ENCODE data around the gene FAM83D.

Gene FAM83D

GRCh38 chr20:38962044-38962927 is 36.1 kb downstream of the FAM83D start, which contains the start of gene DHX35:
TSS of gene DHX35 (plus strand) at chr20:38962344. CDS start at chr20:38962368, 24 bp downstream.
- FAIRE-seq = peak; percentile 99
- DNase-seq (ENCODE audit: insufficient read length, low spot score) = peak; percentile 100

- FAIRE-seq = no peak
- DNase-seq (ENCODE audit: insufficient read length, low spot score) = no peak
Measured at GRCh38 chr20:38962928-38963401, 36.7 kb downstream of the FAM83D start.

- DNase-seq (ENCODE audit: insufficient read length, low spot score) (no peak), FAIRE-seq (no peak)
Measured at GRCh38 chr20:38963745-38964144, 37.5 kb downstream of the FAM83D start.

- no peak for FAIRE-seq
Measured at GRCh38 chr20:38965264-38965663, 39.0 kb downstream of the FAM83D start.

GRCh38 chr20:38968090-38968489 is 41.9 kb downstream of the FAM83D start:
- FAIRE-seq = peak; percentile 77

More at GRCh38 chr20:38965264-38965663, 39.0 kb downstream of the FAM83D start:
- DNase-seq (ENCODE audit: insufficient read length, low spot score) = no peak

GRCh38 chr20:38969708-38970107 is 43.5 kb downstream of the FAM83D start:
- FAIRE-seq = peak; percentile 69
- no peak for DNase-seq (ENCODE audit: insufficient read length, low spot score)

More at GRCh38 chr20:38968090-38968489, 41.9 kb downstream of the FAM83D start:
- no peak for DNase-seq (ENCODE audit: insufficient read length, low spot score)

- DNase-seq (ENCODE audit: insufficient read length, low spot score) (peak; percentile 38), FAIRE-seq (no peak)
Measured at GRCh38 chr20:38970302-38970701, 44.1 kb downstream of the FAM83D start.

GRCh38 chr20:38973107-38973506 is 46.9 kb downstream of the FAM83D start:
- DNase-seq (ENCODE audit: insufficient read length, low spot score) (no peak), FAIRE-seq (no peak)

- no peak for DNase-seq (ENCODE audit: insufficient read length, low spot score)
- peak; percentile 71 for FAIRE-seq
Measured at GRCh38 chr20:38973645-38974044, 47.4 kb downstream of the FAM83D start.

- DNase-seq (ENCODE audit: insufficient read length, low spot score) = no peak
- FAIRE-seq = no peak
Measured at GRCh38 chr20:38975539-38976120, 49.4 kb downstream of the FAM83D start.

GRCh38 chr20:38979434-38979833 is 53.2 kb downstream of the FAM83D start:
- no peak for FAIRE-seq

GRCh38 chr20:38979842-38980241 is 53.6 kb downstream of the FAM83D start:
- no peak for FAIRE-seq
- no peak for DNase-seq (ENCODE audit: insufficient read length, low spot score)

More at GRCh38 chr20:38979434-38979833, 53.2 kb downstream of the FAM83D start:
- DNase-seq (ENCODE audit: insufficient read length, low spot score) = no peak

GRCh38 chr20:38982291-38982690 is 56.1 kb downstream of the FAM83D start:
- DNase-seq (ENCODE audit: insufficient read length, low spot score) (no peak), FAIRE-seq (peak; percentile 67)

- FAIRE-seq = no peak
- DNase-seq (ENCODE audit: insufficient read length, low spot score) = no peak
Measured at GRCh38 chr20:38985060-38985459, 58.8 kb downstream of the FAM83D start.

- DNase-seq (ENCODE audit: insufficient read length, low spot score) (peak; percentile 56), FAIRE-seq (peak; percentile 92)
Measured at GRCh38 chr20:38985603-38986170, 59.5 kb downstream of the FAM83D start.

- FAIRE-seq = no peak
- DNase-seq (ENCODE audit: insufficient read length, low spot score) = no peak
Measured at GRCh38 chr20:38986663-38987062, 60.4 kb downstream of the FAM83D start.

GRCh38 chr20:38987777-38988176 is 61.6 kb downstream of the FAM83D start:
- DNase-seq (ENCODE audit: insufficient read length, low spot score) (no peak), FAIRE-seq (no peak)

- DNase-seq (ENCODE audit: insufficient read length, low spot score) (no peak), FAIRE-seq (no peak)
Measured at GRCh38 chr20:38990728-38991127, 64.5 kb downstream of the FAM83D start.

- DNase-seq (ENCODE audit: insufficient read length, low spot score) (no peak), FAIRE-seq (peak; percentile 70)
Measured at GRCh38 chr20:38991814-38992704, 65.8 kb downstream of the FAM83D start.

GRCh38 chr20:38995536-38996044 is 69.4 kb downstream of the FAM83D start:
- FAIRE-seq = no peak
- DNase-seq (ENCODE audit: insufficient read length, low spot score) = no peak
